ENCODE data around the gene OR52B4.
"Not testable (repeated sequence)": the region's sequence is repeated elsewhere in the genome, so short reads cannot be mapped to it uniquely, and the experiment has no call there.

Gene OR52B4

DNA sequence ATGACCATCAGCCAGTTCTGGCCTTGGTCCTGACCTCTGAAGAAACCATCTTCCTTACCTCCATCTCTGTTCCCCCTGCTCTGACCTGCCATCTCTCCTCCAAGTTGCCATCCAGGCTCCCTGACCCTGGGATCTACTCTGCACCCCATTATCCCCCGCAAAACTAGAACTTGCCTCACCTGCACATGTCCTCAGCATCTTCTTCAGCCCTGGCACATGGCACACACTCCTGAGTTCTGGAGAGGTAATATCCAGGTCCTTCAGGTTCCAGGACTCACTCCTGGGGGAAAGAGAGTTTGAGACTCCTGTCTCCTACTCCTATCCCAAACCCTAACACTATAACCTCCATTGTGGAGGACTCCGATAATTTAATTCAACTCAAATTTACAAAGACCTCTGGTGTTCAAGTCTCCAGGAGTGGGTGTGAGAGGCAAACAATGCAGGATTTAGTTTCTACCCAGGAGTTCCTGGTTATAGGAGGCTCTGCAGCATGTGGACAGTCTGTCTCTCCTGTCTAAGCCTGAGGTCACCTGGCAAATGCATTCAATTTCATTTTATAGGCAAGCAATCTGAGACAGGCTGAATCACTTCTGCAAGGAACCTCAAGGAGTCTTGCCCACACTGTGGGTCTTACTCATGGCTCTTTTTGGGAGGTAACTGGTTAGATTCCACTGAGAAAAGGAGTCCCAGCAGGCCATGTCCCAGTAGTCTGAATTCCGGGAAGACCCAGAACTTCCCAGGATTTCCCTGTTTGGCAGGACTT, 18.0 kb upstream of the OR52B4 start:
- TF ChIP-seq, protein P1, sequence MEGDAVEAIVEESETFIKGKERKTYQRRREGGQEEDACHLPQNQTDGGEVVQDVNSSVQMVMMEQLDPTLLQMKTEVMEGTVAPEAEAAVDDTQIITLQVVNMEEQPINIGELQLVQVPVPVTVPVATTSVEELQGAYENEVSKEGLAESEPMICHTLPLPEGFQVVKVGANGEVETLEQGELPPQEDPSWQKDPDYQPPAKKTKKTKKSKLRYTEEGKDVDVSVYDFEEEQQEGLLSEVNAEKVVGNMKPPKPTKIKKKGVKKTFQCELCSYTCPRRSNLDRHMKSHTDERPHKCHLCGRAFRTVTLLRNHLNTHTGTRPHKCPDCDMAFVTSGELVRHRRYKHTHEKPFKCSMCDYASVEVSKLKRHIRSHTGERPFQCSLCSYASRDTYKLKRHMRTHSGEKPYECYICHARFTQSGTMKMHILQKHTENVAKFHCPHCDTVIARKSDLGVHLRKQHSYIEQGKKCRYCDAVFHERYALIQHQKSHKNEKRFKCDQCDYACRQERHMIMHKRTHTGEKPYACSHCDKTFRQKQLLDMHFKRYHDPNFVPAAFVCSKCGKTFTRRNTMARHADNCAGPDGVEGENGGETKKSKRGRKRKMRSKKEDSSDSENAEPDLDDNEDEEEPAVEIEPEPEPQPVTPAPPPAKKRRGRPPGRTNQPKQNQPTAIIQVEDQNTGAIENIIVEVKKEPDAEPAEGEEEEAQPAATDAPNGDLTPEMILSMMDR (conservative IDR thresholded peaks at IDR 0.05; ENCODE audit: control insufficient read depth, insufficient read depth, low read depth, low read length) = no peak
- no peak overlapping the region for H3K4me3 ChIP-seq (ENCODE audit: control insufficient read depth, low read depth, low read length)
- no peak for DNase-seq (ENCODE audit: low read depth)

DNA sequence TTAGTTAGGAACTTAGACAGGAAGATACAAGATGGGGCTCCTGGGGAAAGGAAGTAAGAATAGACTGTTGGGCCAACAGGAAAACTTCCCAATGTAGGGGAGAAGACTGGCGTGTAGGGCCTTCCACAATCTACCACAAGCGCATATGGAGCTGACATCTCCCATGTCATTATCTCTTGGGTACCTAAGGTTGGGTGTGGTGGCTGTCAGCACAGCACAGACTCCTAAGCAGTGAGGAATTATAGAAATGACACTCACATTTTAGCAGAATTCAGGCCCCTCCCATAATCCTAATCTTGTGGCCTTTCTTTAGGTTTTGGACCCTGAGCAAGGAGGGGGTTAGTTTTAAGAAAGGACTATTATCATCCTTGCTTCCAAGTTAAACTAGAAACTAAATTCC, 13.7 kb upstream of the OR52B4 start:
- H3K4me3 ChIP-seq (ENCODE audit: control insufficient read depth, low read depth, low read length) = no peak overlapping the region
- no peak for DNase-seq (ENCODE audit: low read depth)
- TF ChIP-seq, protein P1 (conservative IDR thresholded peaks at IDR 0.05; ENCODE audit: control insufficient read depth, insufficient read depth, low read depth, low read length) = no peak

DNA sequence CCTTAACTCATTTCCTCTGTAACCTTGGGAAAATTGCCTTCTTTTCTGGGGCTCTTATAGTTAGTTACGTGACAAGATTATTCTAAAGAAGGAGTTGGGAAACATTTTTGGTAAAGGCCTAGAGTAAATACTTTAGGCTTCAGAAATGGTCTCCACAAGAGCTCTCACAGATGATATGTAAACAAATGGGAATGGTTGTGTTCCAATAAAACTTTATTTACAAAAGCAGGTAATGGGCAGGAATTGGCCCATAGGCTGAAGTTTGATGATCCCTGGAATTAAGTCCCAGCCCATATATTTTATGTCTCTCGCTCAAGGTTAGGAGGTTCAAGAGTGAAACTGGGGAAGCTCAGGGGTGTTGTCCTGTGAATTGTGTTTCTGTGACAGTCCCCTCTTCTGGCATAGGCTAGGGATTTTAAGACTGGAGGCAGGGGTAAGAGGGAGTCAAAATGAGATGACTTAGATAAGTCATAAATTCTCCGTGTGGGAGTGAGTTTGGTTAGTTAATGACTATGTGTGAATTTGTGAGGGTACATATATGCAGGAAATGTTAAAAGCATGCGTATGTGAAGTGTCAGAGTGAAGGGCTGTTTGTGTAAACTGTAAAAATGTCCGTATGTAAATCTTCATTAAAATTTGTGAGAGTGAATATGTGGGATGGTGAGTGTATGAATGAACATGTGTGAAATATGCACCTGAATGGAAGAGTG, 7.4 kb upstream of the OR52B4 start:
- no peak for DNase-seq (ENCODE audit: low read depth)
- TF ChIP-seq, protein P1 (conservative IDR thresholded peaks at IDR 0.05; ENCODE audit: control insufficient read depth, insufficient read depth, low read depth, low read length) = no peak
- H3K4me3 ChIP-seq (ENCODE audit: control insufficient read depth, low read depth, low read length) = no peak overlapping the region

DNA sequence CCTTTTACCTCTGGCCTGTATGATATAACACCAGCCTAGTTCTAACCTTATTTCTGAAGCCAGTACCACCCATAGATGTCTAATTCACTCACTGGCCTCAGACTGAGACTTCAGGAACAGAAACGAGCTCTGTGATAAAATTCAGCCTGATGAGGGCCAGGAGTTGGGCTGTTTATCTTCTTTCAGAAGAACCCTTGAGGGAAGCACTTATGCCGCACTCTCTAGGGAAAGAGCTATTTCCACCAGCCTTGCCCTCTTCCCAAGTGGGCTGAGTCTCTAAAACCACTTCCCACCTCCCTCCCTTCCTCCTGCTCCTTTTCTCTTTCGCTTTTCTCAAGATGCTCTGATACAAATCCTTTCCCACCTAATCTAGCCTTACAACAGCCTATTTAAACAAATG, 2.0 kb upstream of the OR52B4 start:
- no peak for DNase-seq (ENCODE audit: low read depth)
- no peak overlapping the region for H3K4me3 ChIP-seq (ENCODE audit: control insufficient read depth, low read depth, low read length)
- TF ChIP-seq, protein P1 (conservative IDR thresholded peaks at IDR 0.05; ENCODE audit: control insufficient read depth, insufficient read depth, low read depth, low read length) = no peak

DNA sequence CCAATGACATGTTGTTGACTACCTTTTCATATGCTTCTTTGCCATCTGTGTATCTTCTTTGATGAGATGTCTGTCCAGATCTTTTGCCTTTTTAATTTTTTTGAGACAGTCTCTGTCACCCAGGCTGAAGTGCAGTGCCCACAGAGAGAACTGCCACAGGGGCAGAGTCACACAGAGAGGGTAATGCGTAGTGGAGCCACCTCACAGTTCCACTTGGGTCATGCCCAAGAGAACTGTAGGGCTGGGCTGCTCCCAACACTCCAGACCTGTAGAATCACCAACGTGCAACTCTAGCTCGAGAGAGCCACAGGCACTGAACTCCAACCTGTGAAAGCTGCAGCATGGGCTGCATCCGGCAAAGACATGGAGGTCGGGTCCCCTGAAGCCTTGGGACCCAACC, 20.0 kb downstream of the OR52B4 start:
- H3K4me3 ChIP-seq (ENCODE audit: control insufficient read depth, low read depth, low read length); DNase-seq (ENCODE audit: low read depth): not testable (repeated sequence)

DNA sequence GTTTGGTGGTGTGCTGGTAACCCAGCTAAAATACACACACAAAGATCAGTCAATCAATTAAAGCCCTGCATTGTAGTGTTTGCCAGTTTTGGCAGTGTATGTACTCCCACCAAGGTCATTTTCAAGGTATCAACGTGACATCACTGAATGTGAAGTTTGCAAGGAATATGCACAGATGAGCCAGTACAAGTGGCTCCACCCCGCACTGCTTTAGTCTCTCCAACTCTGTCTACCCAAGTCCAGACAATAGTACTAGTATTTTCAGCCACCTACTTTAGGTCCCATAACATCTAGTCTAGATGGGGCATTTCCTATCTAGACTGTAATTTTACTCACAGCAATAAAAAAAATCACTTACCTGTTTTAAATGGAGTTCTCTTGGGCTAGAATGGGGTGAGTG, 22.8 kb downstream of the OR52B4 start:
- H3K4me3 ChIP-seq (ENCODE audit: control insufficient read depth, low read depth, low read length); DNase-seq (ENCODE audit: low read depth): not testable (repeated sequence)

DNA sequence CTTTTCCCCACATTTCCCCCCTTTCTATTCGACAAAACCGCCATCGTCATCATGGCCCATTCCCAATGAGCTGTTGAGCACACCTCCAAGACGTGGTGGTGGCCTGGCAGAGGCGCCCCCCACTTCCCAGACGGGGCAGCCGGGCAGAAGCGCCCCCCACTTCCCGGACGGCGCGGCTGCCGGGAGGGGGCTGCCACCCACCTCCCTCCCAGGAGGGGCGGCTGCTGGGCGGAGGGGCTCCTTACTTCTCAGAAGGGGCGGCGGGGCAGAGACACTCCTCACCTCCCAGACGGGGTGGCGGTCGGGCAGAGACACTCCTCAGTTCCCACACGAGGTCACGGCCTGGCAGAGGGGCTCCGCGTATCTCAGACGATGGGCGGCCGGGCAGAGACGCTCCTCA, 33.8 kb downstream of the OR52B4 start:
- not testable (repeated sequence) for H3K4me3 ChIP-seq (ENCODE audit: control insufficient read depth, low read depth, low read length)

More for the DNA sequence above, 33.8 kb downstream of the OR52B4 start:
- DNase-seq (ENCODE audit: low read depth) = not testable (repeated sequence)

Data from fibroblast of mammary gland (primary cell).